Prostate gland (tissue), 2 donors: ENCODE measurements around the gene NR5A2.

ENCODE experiments used
- POLR2A ChIP-seq: fragments of 450-650 bp; IDR thresholded peaks from one replicate; pipeline ENCODE4 v1.6.1; 2016; ENCODE audit warnings: antibody characterized with exemption, mild to moderate bottlenecking
- POLR2AphosphoS5 ChIP-seq: sonication (generic); formaldehyde crosslinking; IDR thresholded peaks from one replicate; pipeline ENCODE4 v1.6.1; 2017; ENCODE audit warnings: antibody characterized with exemption
- TF ChIP-seq, protein P1 (sequence below), 4 experiments: fragments of 200-600 bp in 2 of 4; fragments of 450-650 bp in 2 of 4; sonication (generic) in 2 of 4; IDR thresholded peaks; 1 replicate in 3 of 4; 2 replicates in 1 of 4; pipeline ENCODE4 v1.5.1; 2016 to 2019; ENCODE audit warnings: antibody characterized with exemption in 4 of 4, mild to moderate bottlenecking in 2 of 4, moderate library complexity in 2 of 4

DNA sequence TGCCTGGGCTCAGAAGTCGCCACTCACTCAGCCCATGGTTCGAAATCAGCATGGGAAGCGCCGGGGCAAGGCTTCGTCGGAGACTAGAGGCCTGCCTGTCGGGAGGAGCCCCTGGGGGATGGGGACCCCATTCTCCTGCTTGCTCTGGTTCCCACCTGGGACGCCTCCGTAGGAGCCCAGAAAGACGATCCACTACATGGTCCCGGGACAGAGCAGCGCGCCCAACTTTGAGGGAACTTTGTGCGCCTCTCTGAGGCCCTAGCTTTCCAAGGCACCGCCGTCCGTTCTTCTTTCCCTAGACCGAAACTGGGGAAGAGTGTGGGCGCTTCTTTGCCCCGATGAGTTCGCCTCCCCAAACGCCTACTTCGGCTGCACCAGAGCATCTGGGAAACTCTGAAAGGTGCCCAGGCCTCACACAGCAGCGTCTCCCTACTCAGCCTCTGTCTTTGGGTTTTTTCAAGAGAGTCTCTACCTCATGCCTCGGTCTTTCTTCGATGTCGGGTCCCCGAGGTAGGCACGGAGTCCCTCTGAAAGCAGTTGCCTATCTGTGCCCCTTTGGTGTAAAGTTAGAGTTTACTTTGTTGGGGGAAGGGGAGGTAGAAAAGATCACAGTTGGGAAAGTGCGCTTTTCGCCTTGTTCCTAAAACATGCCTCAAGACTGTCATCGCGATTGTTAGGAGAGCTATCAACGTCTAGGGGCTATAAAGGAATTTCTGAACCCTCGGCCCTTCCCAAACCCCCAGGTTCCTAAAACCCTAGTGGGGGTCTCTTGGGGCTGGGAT lies 14.0 kb downstream of the NR5A2 start:
- TF ChIP-seq POLR2AphosphoS5, result no peak
- TF ChIP-seq, protein P1, sequence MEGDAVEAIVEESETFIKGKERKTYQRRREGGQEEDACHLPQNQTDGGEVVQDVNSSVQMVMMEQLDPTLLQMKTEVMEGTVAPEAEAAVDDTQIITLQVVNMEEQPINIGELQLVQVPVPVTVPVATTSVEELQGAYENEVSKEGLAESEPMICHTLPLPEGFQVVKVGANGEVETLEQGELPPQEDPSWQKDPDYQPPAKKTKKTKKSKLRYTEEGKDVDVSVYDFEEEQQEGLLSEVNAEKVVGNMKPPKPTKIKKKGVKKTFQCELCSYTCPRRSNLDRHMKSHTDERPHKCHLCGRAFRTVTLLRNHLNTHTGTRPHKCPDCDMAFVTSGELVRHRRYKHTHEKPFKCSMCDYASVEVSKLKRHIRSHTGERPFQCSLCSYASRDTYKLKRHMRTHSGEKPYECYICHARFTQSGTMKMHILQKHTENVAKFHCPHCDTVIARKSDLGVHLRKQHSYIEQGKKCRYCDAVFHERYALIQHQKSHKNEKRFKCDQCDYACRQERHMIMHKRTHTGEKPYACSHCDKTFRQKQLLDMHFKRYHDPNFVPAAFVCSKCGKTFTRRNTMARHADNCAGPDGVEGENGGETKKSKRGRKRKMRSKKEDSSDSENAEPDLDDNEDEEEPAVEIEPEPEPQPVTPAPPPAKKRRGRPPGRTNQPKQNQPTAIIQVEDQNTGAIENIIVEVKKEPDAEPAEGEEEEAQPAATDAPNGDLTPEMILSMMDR (IDR thresholded peaks at IDR 0.05), result no peak
- TF ChIP-seq POLR2A, result no peak
